ENCODE data around the gene AHNAK. TPM values are rescaled to one million over a fixed set of nuclear protein-coding genes. Genes with fewer than 3 reads are reported as not detected.

The AHNAK gene
- total and polyA plus RNA-seq, 2 of the 8 experiments (the other 6 are each of a cell fraction or from before 2014, with no cell fraction given) = 2.0 to 5.8 TPM

GRCh38 chr11:62418733-62419132 is 127.9 kb downstream of the AHNAK start, which contains the start of gene SCGB1A1:
SCGB1A1 (plus strand) TSS chr11:62419033; CDS start chr11:62419096, 63 bp downstream.
- WGBS, 2 experiments (ENCODE audit: extremely low coverage in 1 of 2, insufficient coverage in 1 of 2, insufficient read length in 1 of 2, insufficient replicate concordance in 2 of 2, low coverage in 1 of 2, low lambda C conversion rate in 2 of 2, missing lambda C conversion rate in 1 of 2) = 79% methylated on average over 4 of the region's 4 CpGs; no CpG with 5 or more reads in 1 of the 2 experiments
- Histone ChIP-seq H3K18ac (ENCODE audit: extremely low read depth, low read length) (no peak within 1 kb of the TSS), H3K27me3 (replicated peaks in 1 of 4; ENCODE audit: control insufficient read depth in 3 of 4, extremely low read depth in 1 of 4, insufficient read depth in 3 of 4, low read length in 3 of 4) (peaks cover 0 to 8% (median 7%) of the 10 kb centered on the region in 4 experiments; a peak in 6 of 7 replicates), H3K27ac (ENCODE audit: low read depth, low read length) (no peak within 1 kb of the TSS), H2BK20ac (ENCODE audit: low read length) (no peak within 1 kb of the TSS), H4K8ac (ENCODE audit: extremely low read depth, insufficient read depth, low read length) (peak within 1 kb of the TSS; percentile 4; the same call in 1 of the 2 replicates), H3K4me3 (ENCODE audit: extremely low read depth in 1 of 4, insufficient read depth in 2 of 4, low read depth in 3 of 4, low read length in 4 of 4) (no peak within 1 kb of the TSS), H4K20me1 (replicated peaks in 1 of 2; ENCODE audit: control insufficient read depth in 1 of 2, insufficient read depth in 2 of 2, low read length in 2 of 2) (no peaks in the 10 kb centered on the region), H3K4me1 (replicated peaks in 1 of 4; ENCODE audit: control insufficient read depth in 3 of 4, insufficient read depth in 4 of 4, low read length in 3 of 4) (no peaks in the 10 kb centered on the region), H2BK5ac (ENCODE audit: low read depth, low read length) (no peak within 1 kb of the TSS), H3K23ac (ENCODE audit: insufficient read length) (no peak within 1 kb of the TSS), H3K23me2 (ENCODE audit: low read depth, low read length) (peaks cover 2% of the 10 kb centered on the region; the same call in 1 of the 2 replicates), H3K36me3 (ENCODE audit: control insufficient read depth in 2 of 4, insufficient read depth in 4 of 4, low read length in 3 of 4) (no peaks in the 10 kb centered on the region), H2BK120ac (replicated peaks; ENCODE audit: low read depth, low read length) (no peak within 1 kb of the TSS), H4K91ac (replicated peaks; ENCODE audit: insufficient read length, low read length) (no peak within 1 kb of the TSS), H3K79me1 (ENCODE audit: low read depth, low read length) (no peaks in the 10 kb centered on the region), H3K56ac (replicated peaks; ENCODE audit: insufficient read length, low read depth, low read length) (no peak within 1 kb of the TSS), H3K4ac (replicated peaks; ENCODE audit: insufficient read length, low read depth, low read length) (no peak within 1 kb of the TSS), H3K79me2 (ENCODE audit: control insufficient read depth in 1 of 2, insufficient read depth in 2 of 2, low read length in 2 of 2) (no peaks in the 10 kb centered on the region), H2AK5ac (ENCODE audit: low read depth, low read length) (no peak within 1 kb of the TSS), H3K9ac (replicated peaks in 1 of 4; ENCODE audit: extremely low read depth in 1 of 4, low read depth in 3 of 4, low read length in 3 of 4) (no peak within 1 kb of the TSS), H3K4me2 (ENCODE audit: insufficient read depth in 1 of 2, low read depth in 2 of 2, low read length in 2 of 2) (no peak within 1 kb of the TSS), H3K14ac (ENCODE audit: insufficient read length) (no peak within 1 kb of the TSS), H2BK15ac (ENCODE audit: low read length) (no peak within 1 kb of the TSS), H3K9me3 (ENCODE audit: insufficient read depth in 2 of 2, low read depth in 1 of 2, low read length in 1 of 2) (no peaks in the 10 kb centered on the region), H2BK12ac (ENCODE audit: low read depth, low read length) (no peak within 1 kb of the TSS), H4K5ac (ENCODE audit: insufficient read length, low read depth, low read length) (no peak within 1 kb of the TSS), H2AFZ (ENCODE audit: low read length) (no peak within 1 kb of the TSS)
- POLR2A ChIA-PET (ENCODE audit: partially characterized antibody) = interaction anchor here (1.0 to 1.8 kb wide), 4 partner anchors 17 to 249 kb away, joined by 3 to 5 read pairs (median 4); partner anchors contain the start of gene EEF1G
- DNase-seq (ENCODE audit: low read depth in 1 of 2, low spot score in 2 of 2) (no peak), FAIRE-seq (no peak)
- CTCF ChIA-PET (ENCODE audit: partially characterized antibody) = interaction anchor here (0.8 to 7.5 kb wide), 8 partner anchors 9 to 1938 kb away, joined by 3 to 82 read pairs (median 3); no protein-coding TSS in a partner anchor
- no peak for TF ChIP-seq TAF7 (optimal IDR thresholded peaks at IDR 0.05; ENCODE audit: borderline replicate concordance, low read depth, low read length)
- TF ChIP-seq CBX5 (IDR thresholded peaks at IDR 0.05; ENCODE audit: low read depth, low read length) = no peak
- TF ChIP-seq SAP30 (IDR thresholded peaks at IDR 0.05; ENCODE audit: insufficient read depth, insufficient replicate concordance, low read length) = no peak
- TF ChIP-seq BCL11A (IDR thresholded peaks at IDR 0.05; ENCODE audit: low read depth in 2 of 2, low read length in 2 of 2) = no peak
- TF ChIP-seq, protein P1, sequence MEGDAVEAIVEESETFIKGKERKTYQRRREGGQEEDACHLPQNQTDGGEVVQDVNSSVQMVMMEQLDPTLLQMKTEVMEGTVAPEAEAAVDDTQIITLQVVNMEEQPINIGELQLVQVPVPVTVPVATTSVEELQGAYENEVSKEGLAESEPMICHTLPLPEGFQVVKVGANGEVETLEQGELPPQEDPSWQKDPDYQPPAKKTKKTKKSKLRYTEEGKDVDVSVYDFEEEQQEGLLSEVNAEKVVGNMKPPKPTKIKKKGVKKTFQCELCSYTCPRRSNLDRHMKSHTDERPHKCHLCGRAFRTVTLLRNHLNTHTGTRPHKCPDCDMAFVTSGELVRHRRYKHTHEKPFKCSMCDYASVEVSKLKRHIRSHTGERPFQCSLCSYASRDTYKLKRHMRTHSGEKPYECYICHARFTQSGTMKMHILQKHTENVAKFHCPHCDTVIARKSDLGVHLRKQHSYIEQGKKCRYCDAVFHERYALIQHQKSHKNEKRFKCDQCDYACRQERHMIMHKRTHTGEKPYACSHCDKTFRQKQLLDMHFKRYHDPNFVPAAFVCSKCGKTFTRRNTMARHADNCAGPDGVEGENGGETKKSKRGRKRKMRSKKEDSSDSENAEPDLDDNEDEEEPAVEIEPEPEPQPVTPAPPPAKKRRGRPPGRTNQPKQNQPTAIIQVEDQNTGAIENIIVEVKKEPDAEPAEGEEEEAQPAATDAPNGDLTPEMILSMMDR (IDR thresholded peaks at IDR 0.05; ENCODE audit: control extremely low read depth in 1 of 3, insufficient read depth in 1 of 3, low read depth in 1 of 3, low read length in 3 of 3) = no peak
- TF ChIP-seq POU5F1 (IDR thresholded peaks at IDR 0.05; ENCODE audit: low read depth, low read length) = no peak
- TF ChIP-seq, protein P2, sequence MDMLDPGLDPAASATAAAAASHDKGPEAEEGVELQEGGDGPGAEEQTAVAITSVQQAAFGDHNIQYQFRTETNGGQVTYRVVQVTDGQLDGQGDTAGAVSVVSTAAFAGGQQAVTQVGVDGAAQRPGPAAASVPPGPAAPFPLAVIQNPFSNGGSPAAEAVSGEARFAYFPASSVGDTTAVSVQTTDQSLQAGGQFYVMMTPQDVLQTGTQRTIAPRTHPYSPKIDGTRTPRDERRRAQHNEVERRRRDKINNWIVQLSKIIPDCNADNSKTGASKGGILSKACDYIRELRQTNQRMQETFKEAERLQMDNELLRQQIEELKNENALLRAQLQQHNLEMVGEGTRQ (IDR thresholded peaks at IDR 0.05; ENCODE audit: low read length) = no peak
- TF ChIP-seq ZNF274 (IDR thresholded peaks at IDR 0.05; ENCODE audit: borderline replicate concordance, extremely low read depth, low read length) = no peak
- TF ChIP-seq JUN (IDR thresholded peaks at IDR 0.05; ENCODE audit: low read depth, low read length) = no peak
- no peak for TF ChIP-seq CHD1 (IDR thresholded peaks at IDR 0.05; ENCODE audit: low read depth, low read length)
